Measurements from ENCODE around the gene ZG16B.

GRCh38 chr16:2846511-2847310, 16.6 kb downstream of the ZG16B start:
- TF ChIP-seq SRF (IDR thresholded peaks at IDR 0.05; ENCODE audit: low read depth) (no peak), SIN3A (IDR thresholded peaks at IDR 0.05; ENCODE audit: low read depth) (no peak), CTCF (IDR thresholded peaks at IDR 0.05 in 2 of 3, conservative IDR thresholded peaks at IDR 0.05 in 1 of 3; ENCODE audit: borderline replicate concordance in 1 of 3, insufficient read depth in 1 of 3, low read depth in 2 of 3, low read length in 2 of 3) (no peak), ZNF274 (IDR thresholded peaks at IDR 0.05; ENCODE audit: low read depth, low read length) (no peak), POLR2A (IDR thresholded peaks at IDR 0.05; ENCODE audit: borderline replicate concordance, extremely low read depth, insufficient read depth, insufficient read length) (no peak), EZH2phosphoT487 (IDR thresholded peaks at IDR 0.05; ENCODE audit: borderline replicate concordance) (no peak), EZH2 (IDR thresholded peaks at IDR 0.05) (no peak), POLR2AphosphoS5 (IDR thresholded peaks at IDR 0.05; ENCODE audit: low read depth, low read length) (no peak), RAD21 (IDR thresholded peaks at IDR 0.05; ENCODE audit: low read depth) (no peak), SP1 (IDR thresholded peaks at IDR 0.05; ENCODE audit: low read depth) (no peak), EGR1 (IDR thresholded peaks at IDR 0.05; ENCODE audit: low read depth) (no peak), CEBPB (IDR thresholded peaks at IDR 0.05; ENCODE audit: low read depth) (no peak)
